ENCODE results near the gene KRT75.
A peak's percentile ranks its signal among the peaks of the same experiment; 100 is the strongest.

Gene KRT75

GRCh38 chr12:52381206-52381605, 53.0 kb downstream of the KRT75 start:
- no peak for TF ChIP-seq CTCF (conservative IDR thresholded peaks at IDR 0.05; ENCODE audit: control insufficient read depth, insufficient read depth, low read depth, low read length)
- DNase-seq (ENCODE audit: low read depth) = no peak
- no peak overlapping the region for H3K4me3 ChIP-seq (ENCODE audit: control insufficient read depth, low read depth, low read length)

GRCh38 chr12:52380271-52380694, 53.9 kb downstream of the KRT75 start:
- DNase-seq (ENCODE audit: low read depth) = peak; percentile 29
- no peak overlapping the region for H3K4me3 ChIP-seq (ENCODE audit: control insufficient read depth, low read depth, low read length)
- TF ChIP-seq CTCF (conservative IDR thresholded peaks at IDR 0.05; ENCODE audit: control insufficient read depth, insufficient read depth, low read depth, low read length) = peak; percentile 48

- no peak for TF ChIP-seq CTCF (conservative IDR thresholded peaks at IDR 0.05; ENCODE audit: control insufficient read depth, insufficient read depth, low read depth, low read length)
- no peak for DNase-seq (ENCODE audit: low read depth)
- H3K4me3 ChIP-seq (ENCODE audit: control insufficient read depth, low read depth, low read length) = no peak overlapping the region
These were observed 54.6 kb downstream of the KRT75 start for GRCh38 chr12:52379536-52379935.

GRCh38 chr12:52378091-52378490, 56.1 kb downstream of the KRT75 start:
- DNase-seq (ENCODE audit: low read depth) = no peak
- no peak for TF ChIP-seq CTCF (conservative IDR thresholded peaks at IDR 0.05; ENCODE audit: control insufficient read depth, insufficient read depth, low read depth, low read length)
- H3K4me3 ChIP-seq (ENCODE audit: control insufficient read depth, low read depth, low read length) = no peak overlapping the region

GRCh38 chr12:52377266-52377665, 56.9 kb downstream of the KRT75 start:
- H3K4me3 ChIP-seq (ENCODE audit: control insufficient read depth, low read depth, low read length) = no peak overlapping the region
- no peak for TF ChIP-seq CTCF (conservative IDR thresholded peaks at IDR 0.05; ENCODE audit: control insufficient read depth, insufficient read depth, low read depth, low read length)
- DNase-seq (ENCODE audit: low read depth) = no peak
